HepG2 (cell line): ENCODE measurements around the gene TSPAN9. TPM values are rescaled to one million over a fixed set of nuclear protein-coding genes. Genes with fewer than 3 reads are reported as not detected.

Experiments used
- ATAC-seq: fragments of 200-7000 bp; cut with Tn5 transposase; 3 replicates; pipeline ENCODE4 v1.9.1; 2020; ENCODE audit warnings: mild to moderate bottlenecking, moderate library complexity
- BruUV-seq: library from RNA; stranded (reverse); fragments of 400-500 nt; replicated peaks from 2 replicates; lab custom pipeline; 2021; lab: Mats Ljungman, UMichigan
- CTCF ChIA-PET: fragments of 300-600 bp; formaldehyde crosslinking; extraction: SDS; loops from one replicate; lab custom pipeline; 2021; ENCODE audit warnings: low total read pairs, inconsistent platforms, low intra/inter-chr PET ratio; lab: Yijun Ruan, JAX
- POLR2A ChIA-PET: fragments of 350-600 bp; sonication (Branson Sonifier 250); formaldehyde crosslinking; loops from one replicate; lab custom pipeline; 2020; ENCODE audit warnings: antibody characterized with exemption, inconsistent platforms; lab: Yijun Ruan, JAX
- DNase-seq: peaks from one replicate; pipeline ENCODE4 v3.0.0-alpha.2; 2015; ENCODE audit warnings: low spot score
- FAIRE-seq: peaks from 3 replicates; lab custom pipeline; 2011; peaks lifted over from hg19 to GRCh38; lab: Jason Lieb, UNC
- H2AFZ ChIP-seq: one replicate; pipeline ENCODE4 v1.6.1; 2011; ENCODE audit warnings: low read length, inconsistent platforms
- H3K27ac ChIP-seq: fragments of 300-600 bp; 3 replicates; pipeline ENCODE4 v1.8.0; 2011; ENCODE audit warnings: mixed run types, mild to moderate bottlenecking, mixed read lengths, low read length, inconsistent platforms; ENCODE audit not compliant: insufficient read depth; ENCODE audit errors: extremely low read length
- H3K27me3 ChIP-seq, 2 experiments: fragments of 200-600 bp in 1 of 2; 2 replicates in 1 of 2; 3 replicates in 1 of 2; pipeline versions ENCODE4 v1.6.0 to v1.8.0; 2011; ENCODE audit warnings: low read length in 2 of 2, mild to moderate bottlenecking in 2 of 2, moderate library complexity in 2 of 2, inconsistent platforms in 1 of 2; ENCODE audit not compliant: insufficient read depth in 2 of 2, control insufficient read depth in 1 of 2
- H3K36me3 ChIP-seq, 2 experiments: fragments of 200-600 bp in 1 of 2; replicated peaks in 1 of 2; 2 replicates in 1 of 2; 3 replicates in 1 of 2; pipeline versions ENCODE4 v1.5.1 to v1.8.0; 2011; ENCODE audit warnings: low read length in 2 of 2, inconsistent platforms in 1 of 2; ENCODE audit not compliant: insufficient read depth in 2 of 2, control insufficient read depth in 1 of 2
- H3K4me1 ChIP-seq: 2 replicates; pipeline ENCODE4 v1.5.1; 2012; ENCODE audit warnings: low read length, inconsistent platforms; ENCODE audit not compliant: insufficient read depth
- H3K4me2 ChIP-seq: 2 replicates; pipeline ENCODE4 v1.6.0; 2011; ENCODE audit warnings: low read depth, low read length, inconsistent platforms
- H3K4me3 ChIP-seq, 3 experiments: fragments of 200-600 bp in 1 of 3; sonication (generic), shearing (Covaris generic) in 1 of 3; replicated peaks in 1 of 3; 2 replicates each; pipeline ENCODE4 v1.5.1; 2011 to 2016; ENCODE audit warnings: low read length in 3 of 3, inconsistent platforms in 2 of 3, low read depth in 2 of 3, mild to moderate bottlenecking in 2 of 3, control low read depth in 1 of 3, mixed read lengths in 1 of 3; ENCODE audit not compliant: insufficient read depth in 1 of 3
- H3K79me2 ChIP-seq: one replicate; pipeline ENCODE4 v1.6.1; 2011; ENCODE audit warnings: low read length, inconsistent platforms; ENCODE audit not compliant: insufficient read depth
- H3K9ac ChIP-seq: 2 replicates; pipeline ENCODE4 v1.6.0; 2011; ENCODE audit warnings: mild to moderate bottlenecking, low read depth, low read length, inconsistent platforms; ENCODE audit not compliant: insufficient read depth
- H3K9me3 ChIP-seq: 2 replicates; pipeline ENCODE4 v1.5.1; 2012; ENCODE audit warnings: mild to moderate bottlenecking, low read length
- H4K20me1 ChIP-seq: 2 replicates; pipeline ENCODE4 v1.6.0; 2011; ENCODE audit warnings: inconsistent platforms, mild to moderate bottlenecking, low read length, moderate library complexity; ENCODE audit not compliant: insufficient read depth
- MEIS2 ChIP-seq: sonication (generic); formaldehyde crosslinking; IDR thresholded peaks from 2 replicates; pipeline ENCODE4 v1.9.0; 2021; ENCODE audit warnings: mild to moderate bottlenecking, missing genetic modification reagents
- MYNN ChIP-seq: sonication (generic); formaldehyde crosslinking; IDR thresholded peaks from 2 replicates; pipeline ENCODE4 v1.4.0; 2020; ENCODE audit warnings: mild to moderate bottlenecking, low read depth, missing genetic modification reagents
- PAWR ChIP-seq: sonication (generic); formaldehyde crosslinking; IDR thresholded peaks from 2 replicates; pipeline ENCODE4 v1.4.0; 2020; ENCODE audit warnings: missing genetic modification reagents, mild to moderate bottlenecking, borderline replicate concordance
- PAXIP1 ChIP-seq: sonication (generic); formaldehyde crosslinking; conservative IDR thresholded peaks from 2 replicates; pipeline ENCODE4 v1.4.0; 2020; ENCODE audit warnings: mild to moderate bottlenecking, missing genetic modification reagents, moderate library complexity
- SNAPC5 ChIP-seq: sonication (generic); formaldehyde crosslinking; IDR thresholded peaks from 2 replicates; pipeline ENCODE4 v1.8.1; 2023; ENCODE audit warnings: mild to moderate bottlenecking, missing genetic modification reagents, borderline replicate concordance
- SRSF4 ChIP-seq: fragments of 200-400 bp; formaldehyde crosslinking; IDR thresholded peaks from one replicate; pipeline ENCODE4 v1.6.1; 2018; ENCODE audit warnings: mild to moderate bottlenecking, low read depth, low read length, moderate library complexity; ENCODE audit not compliant: poor library complexity, severe bottlenecking
- TBX3 ChIP-seq: fragments of 450-650 bp; IDR thresholded peaks from 2 replicates; pipeline ENCODE4 v1.6.1; 2017; ENCODE audit warnings: antibody characterized with exemption, mild to moderate bottlenecking, inconsistent platforms, borderline replicate concordance
- TIGD3 ChIP-seq: sonication (generic); formaldehyde crosslinking; IDR thresholded peaks from 2 replicates; pipeline ENCODE4 v1.5.1; 2020; ENCODE audit warnings: mild to moderate bottlenecking, missing genetic modification reagents, borderline replicate concordance
- ZNF615 ChIP-seq: sonication (generic); formaldehyde crosslinking; IDR thresholded peaks from 2 replicates; pipeline ENCODE4 v1.5.0; 2020; ENCODE audit warnings: mild to moderate bottlenecking, missing genetic modification reagents, borderline replicate concordance
- WGBS: methylation state at CpG from one replicate; pipeline ENCODE4 v1.1.6; 2017; ENCODE audit warnings: low lambda C conversion rate; 5-methylcytosine and 5-hydroxymethylcytosine counted together
- in situ Hi-C: cut with HindIII; loops from 2 replicates; pipeline ENCODE4 v1.10.0; 2017; ENCODE audit warnings: low pct_unique_long_range_greater_than_20kb; ENCODE audit not compliant: extremely low pct_ligation_motif_present
- intact Hi-C: fragments of 100-400 bp; cut with micrococcal nuclease; formaldehyde crosslinking; loops from one replicate; pipeline ENCODE4 v1.10.0; 2022; ENCODE audit not compliant: unreplicated experiment
- polyA plus RNA-seq, 8 experiments: library from polyadenylated mRNA; depleted of rRNA in 3 of 8; stranded (reverse) in 7 of 8; unstranded in 1 of 8; fragments of >200 nt; fragmentation: Illumina TruSeq in 4 of 8; extraction: Trizol in 4 of 8; gene quantifications; 2 replicates each; pipeline versions ENCODE4 v1.2.1 to v1.2.3, GENCODE V29; 2011 to 2016; ENCODE audit warnings: low read depth in 4 of 8, missing spikeins in 1 of 8, mixed read lengths in 1 of 8; ENCODE audit not compliant: insufficient read depth in 1 of 8
- total RNA-seq, 5 experiments: library from RNA; depleted of rRNA; stranded (reverse); fragments of >200 nt; fragmentation: Illumina TruSeq; extraction: Trizol; gene quantifications; 2 replicates each; pipeline ENCODE4 v1.2.3, GENCODE V29; 2016; ENCODE audit warnings: low read depth in 1 of 5

TSPAN9 gene
- total and polyA plus RNA-seq, 2 of the 13 experiments (the other 11 are each of a cell fraction or from before 2014, with no cell fraction given), result 18.1 to 42.3 TPM

- ATAC-seq (no peak), FAIRE-seq (no peak), DNase-seq (no peak)
- no peaks in the 10 kb centered on the region for H3K9me3 ChIP-seq
- BruUV-seq, result no TSS peak
- H4K20me1 ChIP-seq, result no peaks in the 10 kb centered on the region; the same call in 1 of the 2 replicates
- no peak overlapping the region for H3K27ac ChIP-seq
- CTCF ChIA-PET, result no interaction called here
- POLR2A ChIA-PET, result no interaction called here
- in situ Hi-C loops, result no loop called here
- H3K4me3 ChIP-seq, result no peak overlapping the region
- intact Hi-C loops, result no loop called here
- no peak overlapping the region for H3K4me2 ChIP-seq
- H3K27me3 ChIP-seq, result no peaks in the 10 kb centered on the region
- no peaks in the 10 kb centered on the region for H3K4me1 ChIP-seq
- WGBS, result 83% methylated on average over 14 of the region's 14 CpGs
- no peaks in the 10 kb centered on the region for H3K79me2 ChIP-seq
- H3K9ac ChIP-seq, result no peak overlapping the region
- H3K36me3 ChIP-seq, result peaks cover 0 to 10% of the 10 kb centered on the region in 2 experiments; a peak in 1 of 5 replicates
- TF ChIP-seq SRSF4 (no peak), MEIS2 (CRISPR knock-in tag) (no peak), PAWR (no peak), TBX3 (no peak), MYNN (CRISPR knock-in tag) (no peak), SNAPC5 (CRISPR knock-in tag) (no peak)
- H2AFZ ChIP-seq, result no peak overlapping the region
Observed at GRCh38 chr12:3230758-3231375, 153.7 kb downstream of the TSPAN9 start.

GRCh38 chr12:3231399-3231876 lies 154.3 kb downstream of the TSPAN9 start:
- no peaks in the 10 kb centered on the region for H3K27me3 ChIP-seq
- H3K4me2 ChIP-seq, result no peak overlapping the region
- WGBS, result 97% methylated on average over 18 of the region's 19 CpGs
- intact Hi-C loops (no loop called here), in situ Hi-C loops (no loop called here)
- H3K36me3 ChIP-seq, result peaks cover 0 to 10% of the 10 kb centered on the region in 2 experiments; a peak in 1 of 5 replicates
- H3K27ac ChIP-seq, result no peak overlapping the region
- H3K4me1 ChIP-seq, result no peaks in the 10 kb centered on the region
- ATAC-seq (no peak), DNase-seq (no peak), FAIRE-seq (no peak)
- no peaks in the 10 kb centered on the region for H3K9me3 ChIP-seq
- ChIA-PET POLR2A (no interaction called here), CTCF (no interaction called here)
- no peak overlapping the region for H3K9ac ChIP-seq
- no peaks in the 10 kb centered on the region; the same call in 1 of the 2 replicates for H4K20me1 ChIP-seq
- BruUV-seq, result no TSS peak
- H2AFZ ChIP-seq, result no peak overlapping the region
- H3K4me3 ChIP-seq, result no peak overlapping the region
- H3K79me2 ChIP-seq, result no peaks in the 10 kb centered on the region
- TF ChIP-seq PAXIP1 (CRISPR knock-in tag) (no peak), ZNF615 (CRISPR knock-in tag) (no peak), TIGD3 (CRISPR knock-in tag) (no peak)
